Peyer's patch (tissue), 4 donors: ENCODE data around the gene ZC3H4.

Source experiments
- POLR2A ChIP-seq, 2 donors: fragments of 450-650 bp; IDR thresholded peaks; one replicate each; pipeline ENCODE4 v1.5.1; 2017; ENCODE audit warnings: antibody characterized with exemption in 2 of 2, mild to moderate bottlenecking in 2 of 2, moderate library complexity in 2 of 2
- TF ChIP-seq, protein P1 (sequence below), 6 experiments: fragments of 450-650 bp in 4 of 6; fragments of 200-600 bp in 2 of 6; sonication (generic) in 1 of 6; IDR thresholded peaks; one replicate each; pipeline ENCODE4 v1.5.1; 2017 to 2019; ENCODE audit warnings: antibody characterized with exemption in 6 of 6, mild to moderate bottlenecking in 3 of 6, moderate library complexity in 1 of 6

DNA sequence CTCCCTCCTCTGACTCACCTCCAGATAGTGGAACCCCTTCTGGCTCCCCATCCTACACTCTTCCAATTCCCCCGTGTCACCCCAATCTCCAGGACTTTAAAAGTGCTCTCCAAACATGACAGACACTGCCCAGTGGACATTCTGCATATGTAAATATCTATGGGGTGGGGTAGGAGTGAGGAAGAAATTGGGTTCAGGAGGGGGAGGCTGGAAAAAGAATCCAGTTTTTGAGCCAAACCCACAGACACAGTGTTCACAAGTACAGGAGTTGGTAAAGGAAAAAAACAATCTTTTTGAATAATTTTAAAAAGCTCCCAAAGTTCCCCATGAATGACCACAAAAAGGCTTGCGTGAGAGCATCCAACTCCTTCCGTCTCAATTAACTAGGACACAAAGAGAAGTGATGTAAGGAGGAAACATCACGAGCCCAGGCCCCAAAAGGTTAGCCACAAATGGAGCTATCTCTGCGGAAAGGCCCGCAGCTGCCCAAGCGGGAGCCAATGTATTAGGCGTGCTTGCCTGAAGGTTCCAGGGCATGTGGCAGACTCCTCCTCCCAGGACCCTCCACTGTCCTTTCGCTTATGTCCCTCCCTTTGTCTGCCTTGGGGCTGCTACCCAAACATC, 18.0 kb downstream of the ZC3H4 start:
- TF ChIP-seq, protein P1, sequence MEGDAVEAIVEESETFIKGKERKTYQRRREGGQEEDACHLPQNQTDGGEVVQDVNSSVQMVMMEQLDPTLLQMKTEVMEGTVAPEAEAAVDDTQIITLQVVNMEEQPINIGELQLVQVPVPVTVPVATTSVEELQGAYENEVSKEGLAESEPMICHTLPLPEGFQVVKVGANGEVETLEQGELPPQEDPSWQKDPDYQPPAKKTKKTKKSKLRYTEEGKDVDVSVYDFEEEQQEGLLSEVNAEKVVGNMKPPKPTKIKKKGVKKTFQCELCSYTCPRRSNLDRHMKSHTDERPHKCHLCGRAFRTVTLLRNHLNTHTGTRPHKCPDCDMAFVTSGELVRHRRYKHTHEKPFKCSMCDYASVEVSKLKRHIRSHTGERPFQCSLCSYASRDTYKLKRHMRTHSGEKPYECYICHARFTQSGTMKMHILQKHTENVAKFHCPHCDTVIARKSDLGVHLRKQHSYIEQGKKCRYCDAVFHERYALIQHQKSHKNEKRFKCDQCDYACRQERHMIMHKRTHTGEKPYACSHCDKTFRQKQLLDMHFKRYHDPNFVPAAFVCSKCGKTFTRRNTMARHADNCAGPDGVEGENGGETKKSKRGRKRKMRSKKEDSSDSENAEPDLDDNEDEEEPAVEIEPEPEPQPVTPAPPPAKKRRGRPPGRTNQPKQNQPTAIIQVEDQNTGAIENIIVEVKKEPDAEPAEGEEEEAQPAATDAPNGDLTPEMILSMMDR (IDR thresholded peaks at IDR 0.05) = no peak
- no peak for TF ChIP-seq POLR2A (IDR thresholded peaks at IDR 0.05)
